GM12878 (cell line): ENCODE data around the gene JADE2. TPM values are rescaled to one million over a fixed set of nuclear protein-coding genes. Genes with fewer than 3 reads are reported as not detected.

ENCODE experiments used
- ATAC-seq: fragments of 200-7000 bp; cut with Tn5 transposase; 3 replicates; pipeline ENCODE4 v1.9.1; 2020; ENCODE audit warnings: mild to moderate bottlenecking, moderate library complexity
- BruUV-seq: library from RNA; stranded (reverse); fragments of 400-500 nt; replicated peaks from 2 replicates; lab custom pipeline; 2021; lab: Mats Ljungman, UMichigan
- CTCF ChIA-PET: fragments of 300-600 bp; sonication (Branson Sonifier 250); formaldehyde crosslinking; extraction: SDS; loops from one replicate; lab custom pipeline; 2021; ENCODE audit warnings: inconsistent platforms; lab: Yijun Ruan, JAX
- POLR2A ChIA-PET: fragments of 350-600 bp; formaldehyde crosslinking; extraction: SDS; loops from one replicate; lab custom pipeline; 2021; ENCODE audit warnings: inconsistent platforms; lab: Charles Lee
- RAD21 ChIA-PET: fragments of 300-600 bp; sonication (Branson Sonifier 250); formaldehyde crosslinking; loops from one replicate; lab custom pipeline; 2023; ENCODE audit warnings: antibody characterized with exemption; ENCODE audit not compliant: unreplicated experiment; lab: Charles Lee
- SMC1A ChIA-PET: fragments of 300-600 bp; sonication (Branson Sonifier 250); formaldehyde crosslinking; loops from one replicate; lab custom pipeline; 2023; ENCODE audit not compliant: unreplicated experiment, uncharacterized antibody; lab: Charles Lee
- DNase-seq: peaks from one replicate; pipeline ENCODE4 v3.0.0-alpha.2; 2011; ENCODE audit warnings: low read depth, low spot score
- FAIRE-seq: peaks from 3 replicates; lab custom pipeline; 2011; peaks lifted over from hg19 to GRCh38; lab: Jason Lieb, UNC
- H2AFZ ChIP-seq: 2 replicates; pipeline ENCODE4 v1.6.0; 2011; ENCODE audit warnings: low read depth, low read length, control low read depth; ENCODE audit not compliant: control insufficient read depth
- H3K27ac ChIP-seq: 2 replicates; pipeline ENCODE4 v1.5.1; 2011; ENCODE audit warnings: control low read depth; ENCODE audit not compliant: control insufficient read depth, insufficient read depth
- H3K27me3 ChIP-seq, 2 experiments: replicated peaks in 1 of 2; 2 replicates each; pipeline versions ENCODE4 v1.6.0 to v1.6.1; 2011; ENCODE audit warnings: low read length in 1 of 2; ENCODE audit not compliant: control insufficient read depth in 2 of 2, insufficient read depth in 2 of 2
- H3K36me3 ChIP-seq, 2 experiments: 2 replicates each; pipeline ENCODE4 v1.5.1; 2011; ENCODE audit warnings: low read length in 1 of 2; ENCODE audit not compliant: control insufficient read depth in 2 of 2, insufficient read depth in 2 of 2
- H3K4me1 ChIP-seq: 2 replicates; pipeline ENCODE4 v1.6.1; 2011; ENCODE audit warnings: mild to moderate bottlenecking, low read length, moderate library complexity, mixed read lengths; ENCODE audit not compliant: control insufficient read depth, insufficient read depth
- H3K4me2 ChIP-seq: 2 replicates; pipeline ENCODE4 v1.6.0; 2011; ENCODE audit warnings: control low read depth; ENCODE audit not compliant: control insufficient read depth, insufficient read depth
- H3K4me3 ChIP-seq: fragments of 200-600 bp; sonication (generic); 2 replicates; pipeline ENCODE4 v1.5.1; 2016
- H3K79me2 ChIP-seq: 2 replicates; pipeline ENCODE4 v1.6.0; 2011; ENCODE audit warnings: low read length; ENCODE audit not compliant: control insufficient read depth, insufficient read depth
- H3K9ac ChIP-seq: 2 replicates; pipeline ENCODE4 v1.8.0; 2011; ENCODE audit warnings: low read length, control low read depth, mixed read lengths; ENCODE audit not compliant: control insufficient read depth, insufficient read depth
- H3K9me3 ChIP-seq: replicated peaks from 3 replicates; pipeline ENCODE4 v1.5.1; 2011; ENCODE audit warnings: mild to moderate bottlenecking, low read length; ENCODE audit not compliant: control insufficient read depth, insufficient read depth
- H4K20me1 ChIP-seq: 2 replicates; pipeline ENCODE4 v1.6.0; 2011; ENCODE audit not compliant: control insufficient read depth, insufficient read depth
- CBX3 ChIP-seq: fragments of 200-600 bp; sonication (generic); IDR thresholded peaks from 2 replicates; pipeline ENCODE4 v1.6.1; 2016; ENCODE audit warnings: low read depth, borderline replicate concordance
- CEBPB ChIP-seq, 2 experiments: fragments of 150-350 bp in 1 of 2; IDR thresholded peaks; 2 replicates each; pipeline ENCODE4 v1.6.1; 2012 to 2014; ENCODE audit warnings: low read depth in 2 of 2, low read length in 2 of 2, borderline replicate concordance in 1 of 2, inconsistent platforms in 1 of 2
- JUNB ChIP-seq: IDR thresholded peaks from 2 replicates; pipeline ENCODE4 v1.6.1; 2016; ENCODE audit warnings: antibody characterized with exemption, mild to moderate bottlenecking
- LARP7 ChIP-seq: fragments of 450-650 bp; IDR thresholded peaks from 2 replicates; pipeline ENCODE4 v1.6.1; 2017; ENCODE audit warnings: mild to moderate bottlenecking
- MEF2B ChIP-seq: fragments of 450-650 bp; IDR thresholded peaks from 2 replicates; pipeline ENCODE4 v1.6.1; 2018; ENCODE audit warnings: mild to moderate bottlenecking, moderate library complexity; ENCODE audit not compliant: partially characterized antibody, poor library complexity, severe bottlenecking
- MTA3 ChIP-seq: IDR thresholded peaks from 2 replicates; pipeline ENCODE4 v1.6.1; 2012; ENCODE audit warnings: low read length, inconsistent platforms, borderline replicate concordance
- NFIC ChIP-seq: IDR thresholded peaks from 2 replicates; pipeline ENCODE4 v1.6.1; 2012; ENCODE audit warnings: low read depth, mild to moderate bottlenecking, inconsistent platforms, low read length, moderate library complexity
- NR2C2 ChIP-seq: IDR thresholded peaks from 2 replicates; pipeline ENCODE4 v1.6.1; 2011; ENCODE audit warnings: borderline replicate concordance, low read depth; ENCODE audit not compliant: control insufficient read depth, insufficient read length
- POU2F2 ChIP-seq: IDR thresholded peaks from 3 replicates; pipeline ENCODE4 v1.6.1; 2011; ENCODE audit warnings: low read depth, mild to moderate bottlenecking, low read length, borderline replicate concordance
- RAD21 ChIP-seq: IDR thresholded peaks from 2 replicates; pipeline ENCODE4 v1.6.1; 2011; ENCODE audit warnings: mild to moderate bottlenecking, low read depth, low read length, moderate library complexity; ENCODE audit not compliant: insufficient read depth
- RBBP5 ChIP-seq: fragments of 200-600 bp; sonication (generic); conservative IDR thresholded peaks from 2 replicates; pipeline ENCODE4 v1.6.1; 2016
- SMARCA5 ChIP-seq: fragments of 450-650 bp; IDR thresholded peaks from 2 replicates; pipeline ENCODE4 v1.6.1; 2017; ENCODE audit warnings: mild to moderate bottlenecking
- TCF12 ChIP-seq: IDR thresholded peaks from 2 replicates; pipeline ENCODE4 v1.6.1; 2011; ENCODE audit warnings: low read depth, mild to moderate bottlenecking, low read length
- TCF3 ChIP-seq: IDR thresholded peaks from 2 replicates; pipeline ENCODE4 v1.6.1; 2012; ENCODE audit warnings: low read depth, mild to moderate bottlenecking, low read length, borderline replicate concordance; ENCODE audit not compliant: insufficient read depth
- ZBED1 ChIP-seq: IDR thresholded peaks from 2 replicates; pipeline ENCODE4 v1.6.1; 2016; ENCODE audit warnings: borderline replicate concordance
- WGBS: methylation state at CpG from one replicate; pipeline ENCODE4 v1.1.6; 2016; ENCODE audit warnings: low lambda C conversion rate; ENCODE audit not compliant: insufficient replicate concordance, insufficient coverage; ENCODE audit errors: missing lambda C conversion rate; 5-methylcytosine and 5-hydroxymethylcytosine counted together
- in situ Hi-C: fragments of 300-500 bp; cut with MboI; formaldehyde crosslinking; loops from 9 replicates; pipeline ENCODE4 v1.14.3; 2018; ENCODE audit warnings: mixed read lengths
- intact Hi-C: fragments of 100-400 bp; cut with micrococcal nuclease; formaldehyde crosslinking; loops from one replicate; pipeline ENCODE4 v1.14.2; 2022; ENCODE audit not compliant: unreplicated experiment
- polyA plus RNA-seq, 11 experiments: library from polyadenylated mRNA; depleted of rRNA in 4 of 11; unstranded in 6 of 11; stranded (reverse) in 5 of 11; fragments of >200 nt; fragmentation: Nextera tagmentation in 4 of 11; fragmentation: Illumina TruSeq in 1 of 11; extraction: Ambion mirVana in 4 of 11; extraction: Trizol in 1 of 11; gene quantifications; 1 replicate in 1 of 11; 2 replicates in 10 of 11; pipeline versions ENCODE4 v1.2.1 to v1.2.3, GENCODE V29; 2011 to 2016; ENCODE audit warnings: inconsistent platforms in 2 of 11, missing spikeins in 2 of 11, low read depth in 1 of 11
- total RNA-seq, 4 experiments: library from RNA; depleted of rRNA in 3 of 4; stranded (reverse); fragments of >200 nt in 3 of 4; fragmentation: Illumina TruSeq in 1 of 4; extraction: Trizol in 1 of 4; gene quantifications; 2 replicates each; pipeline versions ENCODE4 v1.2.1 to v1.2.3, GENCODE V29; 2013 to 2021
- TF ChIP-seq, protein P1 (sequence below): fragments of 450-650 bp; IDR thresholded peaks from 2 replicates; pipeline ENCODE4 v1.6.1; 2018; ENCODE audit warnings: mild to moderate bottlenecking, low read depth, moderate library complexity; ENCODE audit not compliant: partially characterized antibody
- TF ChIP-seq, protein P2 (sequence below): fragments of 450-650 bp; IDR thresholded peaks from 2 replicates; pipeline ENCODE4 v1.6.1; 2014; ENCODE audit warnings: mild to moderate bottlenecking

The JADE2 gene
- total and polyA plus RNA-seq, 10 of the 15 experiments (the other 5 are each of a cell fraction or from before 2014, with no cell fraction given), result 1.5 to 67.0 (median 22.4) TPM

DNA sequence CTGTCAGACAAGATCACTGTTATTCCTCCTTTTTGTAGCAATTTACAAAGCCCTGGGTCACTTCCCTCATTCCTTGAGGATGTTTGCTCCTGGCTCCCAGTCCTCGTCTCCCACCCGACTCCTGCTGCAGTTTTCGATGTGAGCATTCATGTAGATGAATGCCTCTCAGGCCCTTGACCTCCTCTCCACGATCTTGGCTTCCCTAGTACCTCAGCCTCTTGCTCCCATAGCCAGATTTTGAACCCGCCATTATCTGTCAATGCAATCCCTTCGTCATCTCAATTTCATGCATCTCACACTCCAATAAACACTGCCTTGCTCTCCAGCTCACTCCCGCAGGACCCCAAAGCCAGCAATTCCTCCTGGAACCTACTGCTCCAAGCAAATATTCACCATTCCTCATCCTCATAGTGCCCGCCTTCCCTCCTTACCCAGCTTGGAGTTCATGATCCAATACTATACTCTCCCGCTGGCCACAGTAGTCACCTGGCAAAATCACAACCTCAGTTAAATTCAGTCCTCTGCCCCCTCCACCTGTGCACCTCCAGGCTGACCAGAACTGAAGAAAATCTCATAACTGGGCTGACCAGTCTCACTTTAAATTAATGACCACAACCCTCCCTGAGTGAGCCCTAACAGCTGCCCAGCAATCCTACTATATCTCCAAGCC, 35.1 kb upstream of the JADE2 start:
- H3K9me3 ChIP-seq, result no peaks in the 10 kb centered on the region
- WGBS, result 53% methylated on average over 9 of the region's 9 CpGs
- no peak for ATAC-seq
- no peaks in the 10 kb centered on the region for H3K27me3 ChIP-seq
- H3K9ac ChIP-seq, result no peak overlapping the region
- no peak overlapping the region for H3K4me2 ChIP-seq
- no peak overlapping the region for H2AFZ ChIP-seq
- no peak for TF ChIP-seq CBX3
- no peak for TF ChIP-seq MEF2B
- no peak for TF ChIP-seq JUNB
- TF ChIP-seq RAD21, result no peak
- no peak for TF ChIP-seq CEBPB (IDR thresholded peaks at IDR 0.05; ENCODE audit: borderline replicate concordance in 1 of 2, low read depth in 2 of 2, low read length in 2 of 2)
- TF ChIP-seq, protein P1, sequence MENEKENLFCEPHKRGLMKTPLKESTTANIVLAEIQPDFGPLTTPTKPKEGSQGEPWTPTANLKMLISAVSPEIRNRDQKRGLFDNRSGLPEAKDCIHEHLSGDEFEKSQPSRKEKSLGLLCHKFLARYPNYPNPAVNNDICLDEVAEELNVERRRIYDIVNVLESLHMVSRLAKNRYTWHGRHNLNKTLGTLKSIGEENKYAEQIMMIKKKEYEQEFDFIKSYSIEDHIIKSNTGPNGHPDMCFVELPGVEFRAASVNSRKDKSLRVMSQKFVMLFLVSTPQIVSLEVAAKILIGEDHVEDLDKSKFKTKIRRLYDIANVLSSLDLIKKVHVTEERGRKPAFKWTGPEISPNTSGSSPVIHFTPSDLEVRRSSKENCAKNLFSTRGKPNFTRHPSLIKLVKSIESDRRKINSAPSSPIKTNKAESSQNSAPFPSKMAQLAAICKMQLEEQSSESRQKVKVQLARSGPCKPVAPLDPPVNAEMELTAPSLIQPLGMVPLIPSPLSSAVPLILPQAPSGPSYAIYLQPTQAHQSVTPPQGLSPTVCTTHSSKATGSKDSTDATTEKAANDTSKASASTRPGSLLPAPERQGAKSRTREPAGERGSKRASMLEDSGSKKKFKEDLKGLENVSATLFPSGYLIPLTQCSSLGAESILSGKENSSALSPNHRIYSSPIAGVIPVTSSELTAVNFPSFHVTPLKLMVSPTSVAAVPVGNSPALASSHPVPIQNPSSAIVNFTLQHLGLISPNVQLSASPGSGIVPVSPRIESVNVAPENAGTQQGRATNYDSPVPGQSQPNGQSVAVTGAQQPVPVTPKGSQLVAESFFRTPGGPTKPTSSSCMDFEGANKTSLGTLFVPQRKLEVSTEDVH, result no peak
- TF ChIP-seq ZBED1, result no peak
- TF ChIP-seq NFIC, result no peak
- no peak for TF ChIP-seq SMARCA5
- TF ChIP-seq POU2F2, result no peak
- TF ChIP-seq, protein P2, sequence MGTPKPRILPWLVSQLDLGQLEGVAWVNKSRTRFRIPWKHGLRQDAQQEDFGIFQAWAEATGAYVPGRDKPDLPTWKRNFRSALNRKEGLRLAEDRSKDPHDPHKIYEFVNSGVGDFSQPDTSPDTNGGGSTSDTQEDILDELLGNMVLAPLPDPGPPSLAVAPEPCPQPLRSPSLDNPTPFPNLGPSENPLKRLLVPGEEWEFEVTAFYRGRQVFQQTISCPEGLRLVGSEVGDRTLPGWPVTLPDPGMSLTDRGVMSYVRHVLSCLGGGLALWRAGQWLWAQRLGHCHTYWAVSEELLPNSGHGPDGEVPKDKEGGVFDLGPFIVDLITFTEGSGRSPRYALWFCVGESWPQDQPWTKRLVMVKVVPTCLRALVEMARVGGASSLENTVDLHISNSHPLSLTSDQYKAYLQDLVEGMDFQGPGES, result no peak
- no peak for TF ChIP-seq NR2C2
- no peak for TF ChIP-seq MTA3
- no peak for TF ChIP-seq LARP7
- no peak for TF ChIP-seq RBBP5
- no peak for TF ChIP-seq TCF3
- TF ChIP-seq TCF12, result no peak
- H3K4me3 ChIP-seq, result no peak overlapping the region
- H3K27ac ChIP-seq, result no peak overlapping the region
- no peaks in the 10 kb centered on the region for H3K79me2 ChIP-seq
- POLR2A ChIA-PET, result interaction anchor here (0.7 kb wide), 1 partner anchor 25 kb away, joined by 3 read pairs; no protein-coding TSS in a partner anchor
- H3K4me1 ChIP-seq, result 0 out of 2 replicates have a peak, but pooled peaks cover 4% of the 10 kb centered on the region
- H3K36me3 ChIP-seq, result no peaks in the 10 kb centered on the region
- intact Hi-C loops, result no loop called here
- SMC1A ChIA-PET, result interaction anchor here (0.7 to 0.9 kb wide), 2 partner anchors 11 to 43 kb away, joined by 3 read pairs; no protein-coding TSS in a partner anchor
- BruUV-seq, result no TSS peak
- no peak for FAIRE-seq
- H4K20me1 ChIP-seq, result no peaks in the 10 kb centered on the region
- RAD21 ChIA-PET, result no interaction called here
- in situ Hi-C loops, result no loop called here
- CTCF ChIA-PET, result no interaction called here
- DNase-seq, result no peak
